ENCODE measurements around the gene SRXN1. TPM values are rescaled to one million over a fixed set of nuclear protein-coding genes. Genes with fewer than 3 reads are reported as not detected.
"Not testable (repeated sequence)": the region's sequence is repeated elsewhere in the genome, so short reads cannot be mapped to it uniquely, and the experiment has no call there.

SRXN1 gene
- polyA plus RNA-seq, 5 donors: 5.9 to 8.0 (median 6.6) TPM

GRCh38 chr20:658202-658601 is 5.2 kb upstream of the SRXN1 start:
- DNase-seq: no peak

- DNase-seq: no peak
These were observed 3.0 kb upstream of the SRXN1 start for GRCh38 chr20:655726-656624.

- DNase-seq: no peak
These were observed 1.4 kb upstream of the SRXN1 start for GRCh38 chr20:654417-654750.

GRCh38 chr20:653590-654416 is 803 bp upstream of the SRXN1 start:
- DNase-seq: no peak

- DNase-seq: no peak
These were observed 338 bp downstream of the SRXN1 start for GRCh38 chr20:652615-653109.

GRCh38 chr20:651713-652614 is 1.0 kb downstream of the SRXN1 start:
- DNase-seq: no peak

GRCh38 chr20:650954-651353 is 2.0 kb downstream of the SRXN1 start:
- no peak for DNase-seq

GRCh38 chr20:650281-650680 is 2.7 kb downstream of the SRXN1 start:
- DNase-seq: no peak

- no peak for DNase-seq
These were observed 5.5 kb downstream of the SRXN1 start for GRCh38 chr20:647479-648019.

- no peak for DNase-seq
These were observed 6.1 kb downstream of the SRXN1 start for GRCh38 chr20:646868-647233.

- no peak for DNase-seq
These were observed 6.7 kb downstream of the SRXN1 start for GRCh38 chr20:646107-646867.

- DNase-seq: peak; percentile 63 to 76
These were observed 7.5 kb downstream of the SRXN1 start for GRCh38 chr20:645318-646106.

GRCh38 chr20:644692-645317 is 8.2 kb downstream of the SRXN1 start:
- no peak for DNase-seq

GRCh38 chr20:642398-643174 is 10.4 kb downstream of the SRXN1 start:
- DNase-seq: peak in 1 of 2 donors; percentile 44

GRCh38 chr20:642013-642397 is 11.0 kb downstream of the SRXN1 start:
- not testable (repeated sequence) for DNase-seq

- no peak for DNase-seq
These were observed 11.5 kb downstream of the SRXN1 start for GRCh38 chr20:641516-641875.

- DNase-seq: no peak
These were observed 12.1 kb downstream of the SRXN1 start for GRCh38 chr20:640674-641515.

GRCh38 chr20:638579-638978 is 14.4 kb downstream of the SRXN1 start:
- DNase-seq: no peak
